ENCODE data around the gene GMNN. TPM values are rescaled to one million over a fixed set of nuclear protein-coding genes. Genes with fewer than 3 reads are reported as not detected.

Gene GMNN
- total RNA-seq, 1 experiment from 2014 or later: 44.6 TPM

DNA sequence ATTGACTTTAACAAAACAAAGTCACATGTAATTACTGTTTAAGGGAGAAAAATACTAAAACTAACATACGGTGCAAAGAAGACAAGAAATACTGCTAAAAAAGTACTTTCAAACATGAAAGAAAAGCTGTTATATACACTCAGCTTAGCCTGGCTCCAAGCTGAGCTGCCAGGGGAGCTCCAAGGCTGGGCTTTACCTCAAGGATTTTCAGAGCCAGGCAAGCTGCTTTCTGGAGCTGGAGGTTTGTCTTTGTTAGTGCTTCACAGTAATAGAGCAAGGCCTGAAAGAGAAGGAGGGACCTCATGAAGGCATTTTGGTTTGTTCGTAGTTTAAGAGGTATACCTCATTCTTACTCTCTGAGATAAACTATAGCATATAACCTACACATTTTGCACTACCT lies 43.6 kb downstream of the GMNN start:
- Histone ChIP-seq H4K20me1 (ENCODE audit: low read length) (no peaks in the 10 kb centered on the region), H3F3A (ENCODE audit: low read length, unreplicated experiment) (no peaks in the 10 kb centered on the region), H3K4me1 (ENCODE audit: insufficient read depth, low read length) (peaks cover 5% of the 10 kb centered on the region; the same call in 1 of the 2 replicates), H3K9me3 (ENCODE audit: low read length) (no peaks in the 10 kb centered on the region), H3K79me2 (ENCODE audit: low read length) (no peaks in the 10 kb centered on the region), H3K9ac (ENCODE audit: low read length) (no peak overlapping the region), H3K9me2 (replicated peaks; ENCODE audit: low read length) (no peaks in the 10 kb centered on the region), H3K4me3 (ENCODE audit: low read length) (no peak overlapping the region), H3K27ac (ENCODE audit: low read length) (no peak overlapping the region), H3K27me3 (ENCODE audit: low read length) (no peaks in the 10 kb centered on the region), H3K4me2 (ENCODE audit: low read length) (no peak overlapping the region), H3K36me3 (ENCODE audit: low read depth, low read length) (no peaks in the 10 kb centered on the region), H2AFZ (ENCODE audit: low read length) (no peak overlapping the region)
- TF ChIP-seq EZH2 (IDR thresholded peaks at IDR 0.05; ENCODE audit: low read length, unreplicated experiment): no peak
- TF ChIP-seq EZH2phosphoT487 (IDR thresholded peaks at IDR 0.05; ENCODE audit: borderline replicate concordance, low read length): no peak
- TF ChIP-seq, protein P1, sequence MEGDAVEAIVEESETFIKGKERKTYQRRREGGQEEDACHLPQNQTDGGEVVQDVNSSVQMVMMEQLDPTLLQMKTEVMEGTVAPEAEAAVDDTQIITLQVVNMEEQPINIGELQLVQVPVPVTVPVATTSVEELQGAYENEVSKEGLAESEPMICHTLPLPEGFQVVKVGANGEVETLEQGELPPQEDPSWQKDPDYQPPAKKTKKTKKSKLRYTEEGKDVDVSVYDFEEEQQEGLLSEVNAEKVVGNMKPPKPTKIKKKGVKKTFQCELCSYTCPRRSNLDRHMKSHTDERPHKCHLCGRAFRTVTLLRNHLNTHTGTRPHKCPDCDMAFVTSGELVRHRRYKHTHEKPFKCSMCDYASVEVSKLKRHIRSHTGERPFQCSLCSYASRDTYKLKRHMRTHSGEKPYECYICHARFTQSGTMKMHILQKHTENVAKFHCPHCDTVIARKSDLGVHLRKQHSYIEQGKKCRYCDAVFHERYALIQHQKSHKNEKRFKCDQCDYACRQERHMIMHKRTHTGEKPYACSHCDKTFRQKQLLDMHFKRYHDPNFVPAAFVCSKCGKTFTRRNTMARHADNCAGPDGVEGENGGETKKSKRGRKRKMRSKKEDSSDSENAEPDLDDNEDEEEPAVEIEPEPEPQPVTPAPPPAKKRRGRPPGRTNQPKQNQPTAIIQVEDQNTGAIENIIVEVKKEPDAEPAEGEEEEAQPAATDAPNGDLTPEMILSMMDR (conservative IDR thresholded peaks at IDR 0.05; ENCODE audit: low read depth, low read length): no peak
- ChIA-PET CTCF (no interaction called here), POLR2A (ENCODE audit: unreplicated experiment) (no interaction called here)
- intact Hi-C loops (cut with micrococcal nuclease): no loop called here
- DNase-seq (no peak), ATAC-seq (no peak)
- BruUV-seq (replicated peaks): no TSS peak

DNA sequence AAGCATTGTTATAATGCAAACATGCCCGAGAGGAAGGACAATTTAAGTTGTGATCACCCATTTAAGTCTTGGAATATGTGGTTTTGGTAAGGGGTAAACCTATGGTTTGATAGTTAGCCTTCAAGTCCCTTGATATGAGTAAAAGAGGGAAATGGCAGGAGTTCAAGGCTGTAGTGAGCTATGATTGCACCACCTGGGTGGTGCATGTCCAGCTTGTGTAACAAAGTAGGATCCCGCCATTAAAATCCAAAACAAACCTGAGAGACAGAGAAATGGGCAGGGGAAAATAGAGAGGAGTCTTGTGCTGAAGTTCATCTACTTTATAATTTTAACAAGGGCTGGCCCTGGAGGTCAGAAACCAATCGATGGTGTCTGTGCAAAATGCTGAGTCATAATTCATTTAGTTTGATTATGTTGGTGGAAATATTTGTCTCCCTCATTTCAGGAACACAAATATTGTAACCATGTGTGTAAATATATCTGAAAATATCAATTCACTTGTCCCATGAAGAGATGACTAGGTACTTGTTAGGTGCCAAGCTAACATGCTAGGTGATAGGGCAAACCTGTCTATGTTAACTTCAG lies 47.2 kb downstream of the GMNN start:
- no peak for ATAC-seq

DNA sequence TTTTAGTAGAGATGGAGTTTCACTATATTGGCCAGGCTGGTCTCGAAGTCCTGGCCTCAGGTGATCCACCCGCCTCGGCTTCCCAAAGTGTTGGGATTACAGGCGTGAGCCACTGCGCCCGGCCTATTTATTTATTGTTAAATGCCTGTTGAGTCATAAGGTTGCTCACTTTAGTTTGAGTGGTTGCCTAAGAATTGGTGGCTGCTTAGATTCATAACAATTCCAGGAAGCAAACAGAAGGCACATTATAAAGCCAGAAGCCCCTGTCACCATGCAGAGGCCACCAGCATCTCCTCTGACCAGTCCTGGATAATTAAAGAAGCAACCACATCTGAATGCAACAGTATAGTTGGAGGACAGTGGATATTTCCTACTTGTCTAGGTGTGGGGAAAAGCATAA lies 48.0 kb downstream of the GMNN start:
- Histone ChIP-seq H3F3A (ENCODE audit: low read length, unreplicated experiment) (no peaks in the 10 kb centered on the region), H3K9me2 (replicated peaks; ENCODE audit: low read length) (no peaks in the 10 kb centered on the region), H3K9me3 (ENCODE audit: low read length) (no peaks in the 10 kb centered on the region), H3K36me3 (ENCODE audit: low read depth, low read length) (no peaks in the 10 kb centered on the region), H3K4me3 (ENCODE audit: low read length) (no peak overlapping the region), H4K20me1 (ENCODE audit: low read length) (no peaks in the 10 kb centered on the region), H3K9ac (ENCODE audit: low read length) (no peak overlapping the region), H3K27ac (ENCODE audit: low read length) (no peak overlapping the region), H3K4me2 (ENCODE audit: low read length) (0 out of 2 replicates have a peak overlapping the region, but pooled peaks have one; percentile 22), H2AFZ (ENCODE audit: low read length) (no peak overlapping the region), H3K27me3 (ENCODE audit: low read length) (no peaks in the 10 kb centered on the region), H3K79me2 (ENCODE audit: low read length) (no peaks in the 10 kb centered on the region), H3K4me1 (ENCODE audit: insufficient read depth, low read length) (peaks cover 5% of the 10 kb centered on the region; the same call in 1 of the 2 replicates)
- DNase-seq (peak; percentile 81), ATAC-seq (peak; percentile 88)
- TF ChIP-seq EZH2 (IDR thresholded peaks at IDR 0.05; ENCODE audit: low read length, unreplicated experiment) (no peak), EZH2phosphoT487 (IDR thresholded peaks at IDR 0.05; ENCODE audit: borderline replicate concordance, low read length) (no peak)
- TF ChIP-seq, protein P1 (conservative IDR thresholded peaks at IDR 0.05; ENCODE audit: low read depth, low read length): no peak
- BruUV-seq (replicated peaks): no TSS peak
- intact Hi-C loops (cut with micrococcal nuclease): no loop called here
- ChIA-PET POLR2A (ENCODE audit: unreplicated experiment) (no interaction called here), CTCF (no interaction called here)

More for the DNA sequence above, 47.2 kb downstream of the GMNN start:
- no peaks in the 10 kb centered on the region for H3K36me3 ChIP-seq (ENCODE audit: low read depth, low read length)
- no peak overlapping the region for H3K4me3 ChIP-seq (ENCODE audit: low read length)
- H3F3A ChIP-seq (ENCODE audit: low read length, unreplicated experiment): no peaks in the 10 kb centered on the region
- no peaks in the 10 kb centered on the region for H3K9me2 ChIP-seq (replicated peaks; ENCODE audit: low read length)
- no peak for TF ChIP-seq EZH2phosphoT487 (IDR thresholded peaks at IDR 0.05; ENCODE audit: borderline replicate concordance, low read length)
- TF ChIP-seq EZH2 (IDR thresholded peaks at IDR 0.05; ENCODE audit: low read length, unreplicated experiment): no peak
- TF ChIP-seq, protein P1 (conservative IDR thresholded peaks at IDR 0.05; ENCODE audit: low read depth, low read length): no peak
- H3K79me2 ChIP-seq (ENCODE audit: low read length): no peaks in the 10 kb centered on the region
- H3K4me1 ChIP-seq (ENCODE audit: insufficient read depth, low read length): peaks cover 5% of the 10 kb centered on the region; the same call in 1 of the 2 replicates
- ChIA-PET CTCF (no interaction called here), POLR2A (ENCODE audit: unreplicated experiment) (no interaction called here)
- no peak overlapping the region for H3K27ac ChIP-seq (ENCODE audit: low read length)
- H3K27me3 ChIP-seq (ENCODE audit: low read length): no peaks in the 10 kb centered on the region
- no peaks in the 10 kb centered on the region for H4K20me1 ChIP-seq (ENCODE audit: low read length)
- no peak for DNase-seq
- BruUV-seq (replicated peaks): no TSS peak
- H3K9me3 ChIP-seq (ENCODE audit: low read length): no peaks in the 10 kb centered on the region
- no peak overlapping the region for H3K9ac ChIP-seq (ENCODE audit: low read length)
- H2AFZ ChIP-seq (ENCODE audit: low read length): no peak overlapping the region
- intact Hi-C loops (cut with micrococcal nuclease): no loop called here
- no peak overlapping the region for H3K4me2 ChIP-seq (ENCODE audit: low read length)
